ENCODE measurements around the gene ANKRD28.

GRCh38 chr3:15722877-15723623, 74.7 kb downstream of the ANKRD28 start:
- TF ChIP-seq CTCF (IDR thresholded peaks at IDR 0.05; ENCODE audit: low read length) (no peak), EZH2 (optimal IDR thresholded peaks at IDR 0.05; ENCODE audit: low read depth, low read length) (no peak), EZH2phosphoT487 (IDR thresholded peaks at IDR 0.05; ENCODE audit: low read length) (no peak)
